ENCODE data around the gene MRPL22. TPM values are rescaled to one million over a fixed set of nuclear protein-coding genes. Genes with fewer than 3 reads are reported as not detected.
"Not testable (repeated sequence)": the region's sequence is repeated elsewhere in the genome, so short reads cannot be mapped to it uniquely, and the experiment has no call there.

MRPL22 gene
- polyA plus RNA-seq, 1 donor = 32.3 TPM

DNA sequence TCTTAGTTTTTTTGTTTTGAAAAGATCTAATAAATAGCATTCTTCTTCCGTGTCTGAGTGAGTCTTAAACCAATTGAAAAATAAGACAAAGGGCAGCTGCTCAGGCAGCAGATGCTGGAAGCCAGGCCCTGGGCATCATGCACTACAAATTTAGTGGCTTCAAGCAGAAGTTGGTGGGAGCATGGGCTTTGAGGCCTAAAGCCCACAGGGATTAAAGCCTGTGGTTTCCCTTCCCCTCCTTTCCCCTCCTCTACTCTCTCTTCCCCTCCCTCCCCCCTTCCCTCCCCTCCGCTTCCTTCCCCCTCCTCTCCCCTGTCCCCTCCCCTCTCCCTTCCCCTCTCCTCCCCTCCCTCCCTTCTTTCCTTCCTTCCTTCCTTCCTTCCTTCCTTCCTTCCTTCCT lies 52.6 kb downstream of the MRPL22 start:
- DNase-seq (ENCODE audit: low read depth) = no peak

DNA sequence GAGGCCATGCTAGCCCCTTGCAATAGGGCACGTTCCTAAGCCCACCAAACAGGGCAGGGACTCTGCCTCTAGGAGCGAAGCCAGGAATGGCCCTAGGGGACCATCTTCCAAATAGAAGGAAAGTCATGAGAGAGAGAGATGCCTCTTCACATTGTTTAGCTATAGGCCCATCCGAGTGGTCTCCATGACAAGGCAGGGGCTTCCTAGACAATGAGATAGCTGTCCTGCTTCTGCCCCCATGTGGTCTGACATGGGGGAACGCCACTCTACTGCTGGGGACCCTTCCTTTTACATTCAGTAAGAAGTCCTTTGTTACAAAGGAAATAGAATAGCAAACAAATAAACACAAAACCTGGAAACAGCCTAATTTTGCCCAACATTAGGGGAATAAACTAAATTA lies 54.8 kb downstream of the MRPL22 start:
- DNase-seq (ENCODE audit: low read depth) = no peak

DNA sequence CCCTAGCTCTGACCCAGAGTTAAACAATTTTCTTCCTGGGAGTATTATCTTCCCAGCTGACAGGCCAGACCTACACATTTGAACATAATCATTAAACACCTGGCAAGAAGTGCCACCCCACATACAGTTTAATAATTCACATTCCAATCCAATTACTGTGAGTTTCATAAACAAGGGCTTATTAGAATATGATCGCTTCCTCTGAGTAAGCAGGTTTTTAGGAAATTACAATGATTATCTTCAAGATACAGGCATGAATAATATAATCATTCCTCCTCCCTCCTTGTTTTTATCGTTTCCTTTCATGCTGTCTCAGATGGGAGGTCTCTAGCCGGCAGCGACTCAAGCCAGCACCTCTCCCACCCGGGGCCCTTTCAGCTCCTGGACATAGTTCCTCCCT lies 56.9 kb downstream of the MRPL22 start:
- DNase-seq (ENCODE audit: low read depth) = no peak

DNA sequence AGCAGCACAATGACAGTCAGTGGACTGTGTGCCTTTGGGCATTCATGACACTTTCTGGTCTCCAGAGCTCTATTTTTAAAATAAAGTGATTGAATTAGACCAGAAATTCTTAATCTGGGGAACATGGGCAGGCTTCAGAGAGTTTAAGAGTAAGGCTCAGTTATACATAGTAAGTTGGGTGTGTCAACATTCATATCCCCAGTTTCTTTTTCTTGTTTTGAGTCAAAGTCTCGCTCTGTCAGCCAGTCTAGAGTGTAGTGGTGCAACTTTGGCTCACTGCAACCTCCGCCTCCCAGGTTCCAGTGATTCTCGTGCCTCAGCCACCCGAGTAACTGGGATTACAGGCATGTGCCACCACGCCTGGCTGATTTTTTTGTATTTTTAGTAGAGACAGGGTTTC lies 59.0 kb downstream of the MRPL22 start:
- DNase-seq (ENCODE audit: low read depth) = no peak

DNA sequence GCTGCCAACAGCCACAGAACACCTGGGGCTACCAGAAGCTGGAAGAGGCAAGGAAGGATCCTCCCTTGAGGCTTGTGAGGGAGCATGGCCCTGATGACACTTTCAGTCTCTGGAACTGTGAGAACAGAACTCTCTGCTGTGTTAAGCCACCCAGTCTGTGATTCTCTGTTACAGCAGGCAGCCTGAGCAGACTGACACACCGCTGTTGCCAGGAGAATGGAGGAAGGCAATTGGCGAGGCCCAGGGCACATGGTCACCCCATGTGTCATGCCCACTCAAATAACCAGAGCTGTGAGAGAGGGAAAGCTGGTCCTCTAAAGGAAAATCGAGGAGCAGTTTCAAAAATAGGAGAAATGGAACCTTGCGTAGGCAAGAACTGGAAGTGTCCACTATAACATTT lies 60.6 kb downstream of the MRPL22 start:
- no peak for DNase-seq (ENCODE audit: low read depth)

DNA sequence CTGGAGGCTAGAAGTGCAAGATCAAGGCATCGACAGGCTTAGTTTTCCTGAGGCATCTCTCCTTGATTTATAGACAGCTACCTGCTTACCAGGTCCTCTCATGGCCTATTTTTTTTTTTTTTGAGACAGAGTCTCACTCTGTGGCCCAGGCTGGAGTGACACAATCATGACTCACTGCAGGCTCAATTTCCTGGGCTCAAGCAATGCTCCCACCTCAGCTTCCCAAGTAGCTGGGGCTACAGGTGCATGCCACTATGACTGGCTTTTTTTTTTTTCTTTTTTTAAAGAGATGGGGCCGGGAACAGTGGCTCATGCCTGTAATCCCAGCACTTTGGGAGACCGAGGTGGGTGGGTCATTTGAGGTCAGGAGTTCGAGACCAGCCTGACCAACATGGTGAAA lies 61.8 kb downstream of the MRPL22 start:
- not testable (repeated sequence) for DNase-seq (ENCODE audit: low read depth)

DNA sequence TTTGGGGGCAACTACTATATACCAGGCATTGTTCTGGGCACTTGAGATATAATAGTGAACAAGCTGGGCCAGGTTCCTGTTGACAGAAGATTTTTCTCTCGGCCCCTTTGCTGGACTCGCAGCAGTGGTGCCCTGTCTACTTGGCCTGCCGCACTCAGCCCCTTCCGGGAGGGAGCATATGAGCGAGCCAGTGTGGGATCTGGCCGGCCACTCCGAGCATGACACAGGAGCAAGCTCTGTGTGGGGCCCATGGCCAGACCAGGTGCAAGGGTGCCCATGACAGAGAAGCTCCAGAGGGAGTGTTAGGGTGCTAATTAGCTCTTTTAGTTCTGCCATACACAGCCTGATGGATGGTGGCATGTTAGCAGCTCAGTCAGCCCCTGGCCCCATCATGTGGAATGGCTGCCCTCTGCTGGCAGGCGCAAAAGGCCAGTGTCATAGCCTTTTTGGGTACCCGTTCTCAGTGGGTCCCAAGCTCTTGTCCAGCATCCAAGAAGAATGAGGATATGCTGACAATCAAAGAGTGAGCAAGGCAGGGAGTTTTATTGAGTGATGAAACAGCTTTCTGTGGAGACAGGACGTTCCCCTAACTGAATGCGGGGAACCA lies 63.4 kb downstream of the MRPL22 start:
- no peak for DNase-seq (ENCODE audit: low read depth)

DNA sequence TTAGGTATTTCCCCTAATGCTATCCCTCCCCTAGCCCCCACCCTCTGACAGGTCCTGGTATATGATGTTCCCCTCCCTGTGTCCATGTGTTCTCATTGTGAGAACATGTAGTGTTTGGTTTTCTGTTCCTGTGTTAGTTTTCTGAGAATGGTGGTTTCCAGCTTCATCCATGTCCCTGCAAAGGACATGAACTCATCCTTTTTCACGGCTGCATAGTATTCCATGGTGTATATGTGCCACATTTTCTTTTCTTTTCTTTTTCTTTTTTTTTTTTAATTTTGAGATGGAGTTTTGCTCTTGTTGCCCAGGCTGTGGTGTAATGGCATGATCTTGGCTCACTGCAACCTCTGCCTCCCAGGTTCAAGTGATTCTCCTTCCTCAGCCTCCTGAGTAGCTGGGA lies 65.4 kb downstream of the MRPL22 start:
- DNase-seq (ENCODE audit: low read depth) = not testable (repeated sequence)

DNA sequence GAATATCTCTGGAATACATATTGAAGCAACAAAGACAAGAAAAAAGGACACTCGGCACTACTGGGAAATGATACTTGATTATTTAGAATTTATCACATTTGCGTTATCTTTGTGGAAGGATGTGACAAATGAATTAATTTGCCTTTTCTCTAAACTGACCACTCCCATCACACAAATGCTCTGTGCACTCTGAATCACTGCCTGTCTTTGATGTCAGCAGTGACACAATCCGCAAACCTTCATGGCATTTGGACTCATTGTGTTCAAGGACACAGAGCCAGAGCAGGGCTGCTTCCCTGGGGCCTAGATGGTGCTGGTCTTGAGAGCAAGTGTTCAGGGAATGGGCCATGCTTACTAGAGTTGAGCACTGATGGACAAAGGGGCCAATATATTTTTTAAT lies 67.8 kb downstream of the MRPL22 start:
- no peak for DNase-seq (ENCODE audit: low read depth)

DNA sequence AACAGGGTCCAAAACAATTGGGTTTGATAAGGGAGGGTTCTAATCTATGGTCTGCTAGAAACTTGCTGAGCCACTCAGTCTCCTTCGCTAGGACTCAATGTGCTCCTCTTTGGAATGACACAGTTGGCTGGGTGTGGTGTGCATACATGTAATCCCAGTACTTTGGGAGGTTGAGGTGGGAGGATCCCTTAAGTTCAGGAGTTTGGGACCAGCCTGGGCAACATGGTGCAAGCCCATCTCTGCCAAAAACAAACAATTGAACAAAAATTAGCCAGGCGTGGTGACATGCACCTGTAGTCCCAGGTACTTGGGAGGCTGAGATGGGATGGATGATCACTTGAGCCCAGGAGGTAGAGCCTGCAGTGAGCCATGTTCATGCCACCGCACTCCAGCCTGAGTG lies 70.0 kb downstream of the MRPL22 start:
- no peak for DNase-seq (ENCODE audit: low read depth)

DNA sequence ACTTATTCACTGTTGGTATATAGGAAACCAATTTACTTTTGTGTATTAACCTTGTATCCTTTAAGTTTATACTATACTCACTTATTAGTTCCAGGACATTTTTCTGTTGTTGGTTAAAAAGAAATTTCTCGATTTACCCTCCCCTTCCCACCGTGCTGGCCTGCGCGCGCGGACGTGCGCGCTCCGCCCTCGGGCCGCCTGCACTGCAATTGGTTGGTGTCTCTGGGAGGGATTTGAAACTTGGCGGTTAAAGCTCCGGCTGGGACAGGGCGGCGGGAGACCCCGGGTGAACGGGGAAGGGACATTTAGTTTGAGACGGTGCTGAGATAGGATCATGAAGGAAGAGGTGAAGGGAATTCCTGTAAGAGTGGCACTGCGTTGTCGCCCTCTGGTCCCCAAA lies 72.7 kb downstream of the MRPL22 start, which contains the start of gene KIF4B:
Gene KIF4B (plus strand): TSS at position 230 of the 400 bp plus-strand sequence. CDS start 105 bp downstream, at position 335.
- no peak for DNase-seq (ENCODE audit: low read depth)

DNA sequence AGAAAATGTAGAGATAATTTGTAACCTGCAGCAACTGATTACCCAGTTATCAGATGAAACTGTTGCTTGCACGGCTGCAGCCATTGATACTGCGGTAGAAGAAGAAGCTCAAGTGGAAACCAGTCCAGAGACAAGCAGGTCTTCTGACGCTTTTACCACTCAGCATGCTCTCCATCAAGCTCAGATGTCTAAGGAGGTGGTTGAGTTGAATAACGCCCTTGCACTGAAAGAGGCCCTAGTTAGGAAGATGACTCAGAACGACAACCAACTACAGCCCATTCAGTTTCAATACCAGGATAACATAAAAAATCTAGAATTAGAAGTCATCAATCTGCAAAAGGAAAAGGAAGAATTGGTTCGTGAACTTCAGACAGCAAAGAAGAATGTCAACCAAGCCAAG lies 74.4 kb downstream of the MRPL22 start:
- DNase-seq (ENCODE audit: low read depth) = no peak

DNA sequence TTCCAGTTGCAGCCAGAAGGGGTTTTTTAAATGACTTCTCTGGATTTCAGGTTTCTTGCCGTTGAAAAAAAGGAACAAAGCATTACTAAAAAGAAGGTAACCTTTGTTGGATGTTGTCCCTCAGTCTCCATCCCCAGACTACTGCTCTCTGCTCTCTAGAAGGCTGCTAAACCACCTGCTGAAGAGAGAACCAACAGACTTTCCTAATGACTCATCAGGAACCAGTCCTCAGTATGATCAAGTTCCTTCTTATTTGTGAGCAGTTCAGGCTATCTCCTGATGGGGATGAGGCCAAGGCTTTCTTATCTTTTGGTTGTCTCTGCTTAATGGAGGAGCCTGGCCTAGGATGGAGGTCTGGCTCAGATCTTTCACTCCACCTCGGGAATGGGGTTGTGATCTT lies 76.7 kb downstream of the MRPL22 start:
- no peak for DNase-seq (ENCODE audit: low read depth)

Other genes with a start within 250 kb of the MRPL22 start
- 89.5 TPM for gene LARP1, start 185.7 kb upstream of the MRPL22 start, polyA plus RNA-seq (ENCODE audit: insufficient read length)
- 14.0 TPM for gene FAXDC2, start 90.5 kb upstream of the MRPL22 start, polyA plus RNA-seq (ENCODE audit: insufficient read length)
- gene CNOT8, start 82.4 kb upstream of the MRPL22 start, polyA plus RNA-seq (ENCODE audit: insufficient read length) = 33.1 TPM
- 15.3 TPM for gene GEMIN5, start 2.9 kb upstream of the MRPL22 start, polyA plus RNA-seq (ENCODE audit: insufficient read length)
- gene KIF4B, start 72.7 kb downstream of the MRPL22 start, polyA plus RNA-seq (ENCODE audit: insufficient read length) = 0.06 TPM

Measured in forelimb muscle (tissue), 1 donor.